Neural progenitor cell (in vitro differentiated cells): ENCODE measurements around the gene S100A12.

Source experiments
- EZH2 ChIP-seq: fragments of 200-600 bp; sonication (generic); IDR thresholded peaks from 2 replicates; pipeline ENCODE4 v1.6.1; 2017; ENCODE audit warnings: antibody characterized with exemption, mild to moderate bottlenecking, moderate library complexity
- TF ChIP-seq, protein P1 (sequence below): fragments of 200-600 bp; sonication (generic); IDR thresholded peaks from 2 replicates; pipeline ENCODE4 v1.5.1; 2017; ENCODE audit warnings: antibody characterized with exemption, mild to moderate bottlenecking

DNA sequence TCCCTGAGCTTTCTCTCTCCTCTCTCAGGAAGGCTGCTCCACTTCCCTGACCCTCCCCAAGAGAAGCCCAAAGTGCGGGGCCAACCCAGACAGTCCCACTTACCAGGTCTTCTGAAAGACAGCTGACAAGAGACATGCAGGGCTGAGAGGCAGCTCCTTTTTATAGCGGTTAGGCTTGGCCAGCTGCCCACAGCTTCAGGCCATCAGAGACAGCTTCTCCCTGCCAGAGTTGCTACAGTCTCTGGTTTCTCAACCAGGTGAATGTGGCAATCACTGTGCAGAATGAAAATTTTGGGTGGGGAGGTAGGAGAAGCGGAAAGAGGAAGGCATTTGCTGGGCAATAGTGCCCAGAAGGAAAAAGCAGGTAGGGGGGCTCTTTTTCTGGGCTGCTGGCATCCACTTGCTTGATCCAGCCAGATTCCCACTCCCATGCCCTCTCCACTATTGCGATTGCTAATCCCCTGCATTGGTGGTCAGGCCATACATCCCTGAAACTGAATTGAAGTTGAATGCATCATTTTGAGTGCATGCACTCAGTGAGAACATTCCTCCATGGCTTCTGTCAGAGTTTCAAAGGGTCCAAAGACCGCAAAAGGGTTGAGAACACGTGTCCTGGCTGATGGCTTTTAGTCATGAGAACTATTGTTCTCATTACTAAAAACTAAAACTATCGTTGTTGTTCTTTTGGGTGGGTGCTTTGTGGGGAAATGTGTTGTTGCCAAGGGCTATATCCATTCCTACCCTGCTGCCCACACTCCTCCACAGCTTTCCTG, 15.7 kb upstream of the S100A12 start, which contains the start of gene S100A8:
- TF ChIP-seq, protein P1, sequence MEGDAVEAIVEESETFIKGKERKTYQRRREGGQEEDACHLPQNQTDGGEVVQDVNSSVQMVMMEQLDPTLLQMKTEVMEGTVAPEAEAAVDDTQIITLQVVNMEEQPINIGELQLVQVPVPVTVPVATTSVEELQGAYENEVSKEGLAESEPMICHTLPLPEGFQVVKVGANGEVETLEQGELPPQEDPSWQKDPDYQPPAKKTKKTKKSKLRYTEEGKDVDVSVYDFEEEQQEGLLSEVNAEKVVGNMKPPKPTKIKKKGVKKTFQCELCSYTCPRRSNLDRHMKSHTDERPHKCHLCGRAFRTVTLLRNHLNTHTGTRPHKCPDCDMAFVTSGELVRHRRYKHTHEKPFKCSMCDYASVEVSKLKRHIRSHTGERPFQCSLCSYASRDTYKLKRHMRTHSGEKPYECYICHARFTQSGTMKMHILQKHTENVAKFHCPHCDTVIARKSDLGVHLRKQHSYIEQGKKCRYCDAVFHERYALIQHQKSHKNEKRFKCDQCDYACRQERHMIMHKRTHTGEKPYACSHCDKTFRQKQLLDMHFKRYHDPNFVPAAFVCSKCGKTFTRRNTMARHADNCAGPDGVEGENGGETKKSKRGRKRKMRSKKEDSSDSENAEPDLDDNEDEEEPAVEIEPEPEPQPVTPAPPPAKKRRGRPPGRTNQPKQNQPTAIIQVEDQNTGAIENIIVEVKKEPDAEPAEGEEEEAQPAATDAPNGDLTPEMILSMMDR: no peak
- no peak for TF ChIP-seq EZH2
